HG03066 (cell line): ENCODE measurements around the gene SNTG2.

Source experiments
- ATAC-seq: cut with Tn5 transposase; IDR thresholded peaks from one replicate; pipeline ENCODE4 v1.9.1; 2021; ENCODE audit warnings: low read depth; ENCODE audit not compliant: unreplicated experiment

The SNTG2 gene

GRCh38 chr2:1162768-1163584, 212.3 kb downstream of the SNTG2 start:
- no peak for ATAC-seq

GRCh38 chr2:1166976-1167375, 216.3 kb downstream of the SNTG2 start:
- no peak for ATAC-seq

DNA sequence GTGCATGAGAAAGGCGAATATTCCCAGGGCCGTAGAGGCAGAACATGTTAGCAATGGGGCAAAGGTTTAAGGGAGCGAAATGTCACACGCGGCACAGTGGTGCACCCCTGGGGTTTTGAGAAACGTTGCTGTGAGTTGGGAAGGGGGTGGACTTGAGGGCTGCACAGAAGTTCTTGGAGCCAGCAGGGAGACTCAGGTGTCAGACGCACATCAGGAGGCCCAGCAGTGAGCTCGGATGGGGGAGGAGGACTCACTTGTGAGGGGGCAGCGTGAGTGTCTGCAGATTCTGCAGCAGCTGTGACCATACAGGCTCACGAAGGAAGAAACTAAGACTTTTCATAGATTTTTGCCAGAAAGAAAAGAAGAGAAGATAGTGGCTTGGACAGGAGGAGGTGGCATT, 218.2 kb downstream of the SNTG2 start:
- ATAC-seq, result no peak

DNA sequence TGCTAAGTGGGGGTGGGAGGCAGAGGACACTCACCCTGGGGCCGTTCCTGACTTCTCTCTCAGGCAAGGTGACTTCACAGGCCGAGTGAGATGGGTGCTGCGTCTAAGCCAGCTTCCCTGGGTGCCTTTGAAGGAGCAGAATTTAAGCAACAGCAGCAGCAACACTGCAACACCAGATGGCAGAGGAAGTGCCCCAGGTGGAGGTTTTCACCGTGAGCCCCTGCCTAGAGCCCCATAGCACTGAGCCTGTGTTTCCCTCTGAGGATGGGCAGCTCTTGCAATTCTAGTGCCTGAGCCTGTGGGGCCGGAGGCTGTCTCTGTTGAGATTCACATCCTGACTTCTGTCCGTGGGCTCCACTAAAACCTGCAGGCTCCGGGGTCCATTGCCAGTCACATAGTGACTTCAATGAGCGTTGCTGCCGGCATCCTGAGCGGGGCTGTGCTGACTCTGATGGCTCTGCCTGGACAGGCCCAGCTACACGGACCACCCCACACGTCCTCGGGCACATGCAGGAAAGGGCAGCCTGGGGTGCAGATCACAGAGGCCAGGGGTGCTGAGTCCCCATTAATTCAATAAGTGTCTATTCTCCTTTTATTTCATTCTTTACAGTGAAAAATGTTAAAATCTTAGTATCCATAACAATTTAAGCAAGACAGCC, 218.8 kb downstream of the SNTG2 start:
- no peak for ATAC-seq

DNA sequence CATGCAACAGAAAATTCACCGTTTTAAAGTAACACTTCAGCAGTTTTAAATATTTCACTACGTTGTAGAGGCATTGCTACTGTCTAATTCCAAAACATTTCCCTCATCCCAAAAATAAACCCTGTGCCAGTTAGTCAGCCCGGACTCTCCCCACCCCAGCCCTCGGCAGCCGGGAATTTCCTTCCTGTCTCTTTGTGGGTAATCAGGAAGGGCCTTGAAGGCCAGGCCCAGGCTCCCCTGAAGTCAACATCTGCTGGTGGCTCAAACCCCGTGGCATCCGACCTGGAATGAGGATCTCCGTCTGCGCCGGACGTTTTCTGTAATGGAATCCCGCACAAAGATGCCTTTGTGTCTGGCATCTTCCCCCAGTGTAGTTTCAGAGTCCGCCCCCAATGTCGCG, 219.6 kb downstream of the SNTG2 start:
- no peak for ATAC-seq

DNA sequence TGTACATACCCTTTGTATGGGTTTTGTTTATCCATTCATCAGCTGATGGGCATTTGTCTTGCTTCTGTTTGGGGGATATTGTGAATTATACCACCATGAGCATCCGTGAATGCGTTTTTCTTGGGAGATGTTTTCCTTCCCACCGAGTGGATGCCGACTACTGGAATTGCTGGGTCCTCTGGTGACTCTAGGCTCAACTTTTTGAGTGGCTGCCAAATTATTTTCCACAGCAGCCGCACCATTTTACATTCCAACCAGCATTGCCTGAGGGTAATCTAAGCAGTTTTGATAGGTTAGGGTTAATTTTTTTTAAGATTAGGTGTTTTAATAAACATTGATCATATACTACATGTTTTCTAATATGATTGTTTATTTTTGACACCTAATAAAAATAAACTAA, 220.1 kb downstream of the SNTG2 start:
- no peak for ATAC-seq

GRCh38 chr2:1173528-1173927, 222.9 kb downstream of the SNTG2 start:
- ATAC-seq, result no peak

- no peak for ATAC-seq
These were observed 231.2 kb downstream of the SNTG2 start for GRCh38 chr2:1181893-1182292.

DNA sequence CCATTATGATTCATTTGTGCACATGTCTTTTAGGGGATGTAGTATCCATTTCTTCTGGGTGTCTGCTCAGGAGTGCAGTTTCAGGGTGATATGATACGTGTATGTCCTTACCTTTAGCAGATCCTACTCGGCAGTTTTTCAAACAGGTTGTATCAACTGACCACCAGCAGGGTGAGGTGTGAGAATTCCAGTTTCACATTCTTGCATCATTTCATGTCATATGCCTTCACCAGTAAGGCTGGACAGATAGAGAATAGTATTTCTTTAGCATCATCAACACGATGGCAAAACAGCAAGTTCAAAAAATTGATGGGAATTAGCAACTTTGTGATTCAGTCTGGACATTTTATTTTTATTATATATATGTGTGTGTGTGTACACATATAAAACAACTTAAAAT, 232.7 kb downstream of the SNTG2 start:
- no peak for ATAC-seq

GRCh38 chr2:1186421-1186820, 235.8 kb downstream of the SNTG2 start:
- no peak for ATAC-seq

- no peak for ATAC-seq
These were observed 236.5 kb downstream of the SNTG2 start for GRCh38 chr2:1187189-1187588.

DNA sequence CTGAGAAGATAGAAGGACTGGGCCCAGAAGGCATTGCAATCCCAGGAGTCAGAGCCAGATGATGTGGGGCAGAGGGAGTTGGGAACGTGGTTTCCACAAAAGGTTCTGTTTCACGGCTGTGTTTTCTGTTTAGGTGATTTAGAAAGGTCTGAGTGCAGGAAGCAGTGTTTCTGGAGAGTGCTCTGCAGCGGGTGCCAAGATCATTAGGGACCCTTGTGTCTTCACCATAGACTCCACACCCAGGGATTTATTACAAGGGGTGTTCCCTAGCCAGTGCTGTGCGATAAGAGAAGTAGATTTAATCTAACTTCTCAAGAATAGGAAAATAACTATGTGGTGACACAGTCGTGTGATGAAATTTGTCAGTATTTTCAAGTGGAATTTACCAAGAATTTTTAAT, 241.5 kb downstream of the SNTG2 start:
- no peak for ATAC-seq

GRCh38 chr2:1193801-1194200, 243.2 kb downstream of the SNTG2 start:
- ATAC-seq, result no peak

DNA sequence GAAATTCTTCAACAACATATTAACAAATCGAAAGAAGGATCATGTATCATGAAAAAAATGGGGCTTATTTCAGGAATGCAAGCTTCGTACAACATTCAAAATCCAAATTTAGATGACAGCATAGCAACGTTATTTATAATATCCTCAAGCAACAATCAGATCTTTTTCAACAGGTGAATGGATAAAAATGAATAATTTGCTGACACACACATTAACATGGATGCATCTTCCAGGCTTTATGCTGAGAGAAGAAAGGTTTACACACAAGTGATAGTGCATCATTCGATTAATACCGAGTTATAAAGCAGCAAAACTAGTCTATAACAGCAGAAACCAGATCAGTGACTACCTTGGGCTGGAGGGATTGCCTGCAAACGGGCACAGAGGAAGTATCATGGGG, 253.1 kb downstream of the SNTG2 start:
- no peak for ATAC-seq

DNA sequence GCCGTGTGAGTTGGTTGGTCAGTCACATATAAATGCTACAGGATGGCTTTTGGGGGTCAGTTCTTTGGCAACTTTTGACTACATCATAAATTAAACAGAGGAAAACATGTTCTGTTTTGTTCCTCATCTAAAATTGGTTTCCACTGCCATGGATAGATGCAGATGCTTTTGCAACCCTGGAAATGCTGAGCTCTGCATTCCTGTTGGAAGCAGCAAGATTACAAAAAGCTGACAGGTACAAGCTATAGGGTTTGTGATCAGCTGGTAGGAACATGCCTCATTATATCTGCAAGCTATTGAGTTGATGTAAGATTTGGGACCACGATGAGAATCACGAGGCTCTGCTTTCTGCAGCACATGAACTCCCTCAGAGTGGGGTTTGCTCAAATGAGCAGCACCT, 255.2 kb downstream of the SNTG2 start:
- ATAC-seq, result no peak

DNA sequence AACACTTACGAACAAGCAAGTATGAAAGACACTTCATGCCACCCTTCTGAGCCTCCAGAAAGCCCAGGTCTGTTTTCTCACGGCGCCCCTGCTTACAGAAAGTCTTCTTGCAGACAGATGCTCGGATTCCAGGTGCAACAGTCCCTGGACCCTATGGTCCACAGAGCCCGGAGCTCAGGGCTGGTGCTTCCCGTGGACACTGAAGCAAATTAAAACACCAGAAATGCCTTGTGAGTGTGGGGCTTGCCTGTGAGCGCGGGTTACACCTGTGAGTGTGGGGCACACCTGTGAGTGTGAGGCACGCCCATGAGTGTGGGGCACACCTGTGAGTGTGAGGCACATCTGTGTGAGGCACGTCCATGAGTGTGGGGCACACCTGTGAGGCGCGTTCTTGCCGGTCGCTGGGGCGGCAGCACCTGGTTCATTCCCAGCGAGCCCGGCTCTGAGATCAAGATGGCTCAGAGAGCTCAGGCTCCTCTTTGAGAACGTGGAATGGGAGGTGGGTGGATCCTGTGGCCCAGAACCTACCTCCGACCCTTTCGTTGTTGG, 257.4 kb downstream of the SNTG2 start:
- ATAC-seq, result no peak

DNA sequence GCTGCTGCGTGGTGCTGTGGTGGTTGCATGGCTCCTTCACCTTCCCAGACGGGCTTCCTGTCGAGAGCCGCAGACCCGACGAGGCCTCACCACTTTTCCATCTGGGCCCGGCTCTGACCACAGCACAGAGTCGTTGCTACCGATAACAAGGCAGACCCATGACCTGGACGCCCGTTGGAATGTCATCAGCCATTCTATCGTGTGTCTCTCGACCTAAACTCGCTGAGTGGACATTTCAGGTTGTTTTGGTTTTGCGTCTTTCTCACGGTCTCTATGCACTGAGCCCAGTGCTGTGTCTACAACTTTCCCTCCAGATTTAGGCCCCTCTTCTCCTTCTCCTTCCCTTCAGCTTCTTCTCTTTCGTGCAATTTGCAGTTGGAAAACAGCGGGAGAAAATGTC, 257.9 kb downstream of the SNTG2 start:
- no peak for ATAC-seq

GRCh38 chr2:1209246-1209645, 258.6 kb downstream of the SNTG2 start:
- ATAC-seq, result no peak

DNA sequence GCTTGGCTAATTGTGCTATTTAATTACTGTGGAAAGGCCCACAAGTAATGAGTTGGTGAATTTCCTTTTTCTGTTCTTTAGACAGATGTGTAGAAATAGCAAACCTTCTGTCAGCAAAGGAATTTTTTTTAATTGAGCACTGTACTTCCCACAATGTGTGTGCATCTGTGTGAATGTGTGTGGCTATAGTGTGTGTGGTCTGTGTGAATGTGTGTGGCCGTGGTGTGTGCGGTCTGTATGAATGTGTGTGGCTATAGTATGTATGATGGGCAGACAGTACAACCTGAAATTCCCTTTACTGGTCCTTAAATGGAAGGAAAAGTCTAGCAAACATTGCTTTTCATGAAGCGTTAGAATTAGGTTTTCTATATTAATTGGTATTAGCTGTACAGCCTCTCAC, 259.1 kb downstream of the SNTG2 start:
- no peak for ATAC-seq

- ATAC-seq, result no peak
These were observed 259.7 kb downstream of the SNTG2 start for GRCh38 chr2:1210352-1210751.

GRCh38 chr2:1219901-1220573, 269.4 kb downstream of the SNTG2 start:
- no peak for ATAC-seq
